SU-DHL-6 (cell line): ENCODE measurements around the gene UGT1A10.

Experiments
- H2AFZ ChIP-seq: fragments of 200-600 bp; sonication (generic); 2 replicates; pipeline ENCODE4 v1.6.1; 2014; ENCODE audit warnings: low read depth, mild to moderate bottlenecking, moderate library complexity, mixed read lengths, antibody characterized with exemption, low read length; ENCODE audit not compliant: severe bottlenecking
- H3F3A ChIP-seq: fragments of 200-600 bp; shearing (Covaris generic); 2 replicates; pipeline ENCODE4 v1.6.0; 2016; ENCODE audit warnings: antibody characterized with exemption, mild to moderate bottlenecking; ENCODE audit not compliant: insufficient read depth
- H3K27ac ChIP-seq: fragments of 200-600 bp; sonication (generic); 2 replicates; pipeline ENCODE4 v1.5.1; 2016; ENCODE audit warnings: low read depth, mild to moderate bottlenecking, low read length, moderate library complexity, mixed read lengths
- H3K27me3 ChIP-seq: fragments of 200-600 bp; sonication (generic), shearing (Covaris generic); 2 replicates; pipeline ENCODE4 v1.6.0; 2014; ENCODE audit warnings: mild to moderate bottlenecking, low read length
- H3K36me3 ChIP-seq: fragments of 200-600 bp; sonication (generic); 2 replicates; pipeline ENCODE4 v1.6.1; 2014; ENCODE audit warnings: mild to moderate bottlenecking, low read length, mixed read lengths
- H3K4me2 ChIP-seq: fragments of 300-600, 200-600 bp; shearing (Covaris generic), sonication (generic); 2 replicates; pipeline ENCODE4 v1.6.0; 2014; ENCODE audit warnings: low read length, low read depth, mild to moderate bottlenecking; ENCODE audit not compliant: poor library complexity, severe bottlenecking
- H3K4me3 ChIP-seq: fragments of 200-600 bp; sonication (generic); 2 replicates; pipeline ENCODE4 v1.5.1; 2014; ENCODE audit warnings: antibody characterized with exemption, low read length, mild to moderate bottlenecking, mixed read lengths; ENCODE audit not compliant: insufficient read depth, poor library complexity, severe bottlenecking
- H3K79me2 ChIP-seq: fragments of 200-600 bp; sonication (generic); 2 replicates; pipeline ENCODE4 v1.6.1; 2014; ENCODE audit warnings: mild to moderate bottlenecking, low read length, moderate library complexity; ENCODE audit not compliant: insufficient read depth
- H3K9ac ChIP-seq: fragments of 200-600 bp; sonication (generic); 2 replicates; pipeline ENCODE4 v1.7.0; 2014; ENCODE audit warnings: mild to moderate bottlenecking, low read length
- H3K9me2 ChIP-seq: fragments of 200-600 bp; sonication (generic); replicated peaks from 2 replicates; pipeline ENCODE4 v1.6.1; 2014; ENCODE audit warnings: low read length; ENCODE audit not compliant: insufficient read depth
- H3K9me3 ChIP-seq: fragments of 200-600 bp; sonication (generic); 2 replicates; pipeline ENCODE4 v1.6.1; 2014; ENCODE audit warnings: low read length, mixed read lengths; ENCODE audit not compliant: insufficient read depth
- H4K20me1 ChIP-seq: fragments of 200-600 bp; sonication (generic); 2 replicates; pipeline ENCODE4 v1.6.1; 2014; ENCODE audit warnings: low read depth, mild to moderate bottlenecking, antibody characterized with exemption, low read length, moderate library complexity, mixed read lengths
- EZH2phosphoT487 ChIP-seq: fragments of 200-600 bp; sonication (generic), shearing (Covaris generic); conservative IDR thresholded peaks from 2 replicates; pipeline ENCODE4 v1.6.1; 2018; ENCODE audit warnings: mild to moderate bottlenecking, antibody characterized with exemption, low read length, moderate library complexity, mixed read lengths
- TF ChIP-seq, protein P1 (sequence below): fragments of 200-600 bp; sonication (generic); IDR thresholded peaks from one replicate; pipeline ENCODE4 v1.5.1; 2017; ENCODE audit warnings: antibody characterized with exemption, mild to moderate bottlenecking, low read length, moderate library complexity; ENCODE audit not compliant: insufficient read depth, poor library complexity, severe bottlenecking

Gene UGT1A10

DNA sequence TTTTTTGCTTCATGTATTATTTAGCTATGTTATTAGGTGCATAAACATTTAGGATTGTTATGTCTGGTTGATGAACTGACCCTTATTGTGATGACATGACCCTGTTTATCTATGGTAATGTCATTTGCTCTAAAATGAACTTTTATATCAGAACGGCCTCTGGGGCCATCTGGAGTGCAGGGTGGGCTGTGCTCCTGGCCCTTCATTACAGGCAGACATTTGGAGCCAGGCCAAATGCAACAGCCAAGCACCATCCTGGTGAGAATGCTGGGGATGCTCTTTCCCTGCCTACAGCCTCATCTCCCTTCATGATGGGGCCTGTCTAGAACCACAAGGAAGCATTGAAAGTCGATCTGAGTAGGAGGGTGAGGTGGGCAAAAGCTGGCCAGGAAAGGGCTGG lies 180.1 kb downstream of the UGT1A10 start:
- H3K4me3 ChIP-seq = no peak overlapping the region
- no peaks in the 10 kb centered on the region for H3K9me2 ChIP-seq
- H3K27me3 ChIP-seq = no peaks in the 10 kb centered on the region
- no peaks in the 10 kb centered on the region for H3F3A ChIP-seq
- no peak overlapping the region for H3K27ac ChIP-seq
- H4K20me1 ChIP-seq = no peaks in the 10 kb centered on the region
- TF ChIP-seq, protein P1, sequence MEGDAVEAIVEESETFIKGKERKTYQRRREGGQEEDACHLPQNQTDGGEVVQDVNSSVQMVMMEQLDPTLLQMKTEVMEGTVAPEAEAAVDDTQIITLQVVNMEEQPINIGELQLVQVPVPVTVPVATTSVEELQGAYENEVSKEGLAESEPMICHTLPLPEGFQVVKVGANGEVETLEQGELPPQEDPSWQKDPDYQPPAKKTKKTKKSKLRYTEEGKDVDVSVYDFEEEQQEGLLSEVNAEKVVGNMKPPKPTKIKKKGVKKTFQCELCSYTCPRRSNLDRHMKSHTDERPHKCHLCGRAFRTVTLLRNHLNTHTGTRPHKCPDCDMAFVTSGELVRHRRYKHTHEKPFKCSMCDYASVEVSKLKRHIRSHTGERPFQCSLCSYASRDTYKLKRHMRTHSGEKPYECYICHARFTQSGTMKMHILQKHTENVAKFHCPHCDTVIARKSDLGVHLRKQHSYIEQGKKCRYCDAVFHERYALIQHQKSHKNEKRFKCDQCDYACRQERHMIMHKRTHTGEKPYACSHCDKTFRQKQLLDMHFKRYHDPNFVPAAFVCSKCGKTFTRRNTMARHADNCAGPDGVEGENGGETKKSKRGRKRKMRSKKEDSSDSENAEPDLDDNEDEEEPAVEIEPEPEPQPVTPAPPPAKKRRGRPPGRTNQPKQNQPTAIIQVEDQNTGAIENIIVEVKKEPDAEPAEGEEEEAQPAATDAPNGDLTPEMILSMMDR = no peak
- no peak for TF ChIP-seq EZH2phosphoT487
- no peak overlapping the region for H3K4me2 ChIP-seq
- H3K9me3 ChIP-seq = no peaks in the 10 kb centered on the region
- no peak overlapping the region for H2AFZ ChIP-seq
- no peaks in the 10 kb centered on the region for H3K36me3 ChIP-seq
- H3K79me2 ChIP-seq = no peaks in the 10 kb centered on the region
- no peak overlapping the region for H3K9ac ChIP-seq

GRCh38 chr2:233816771-233817170 lies 180.5 kb downstream of the UGT1A10 start:
- H3K27ac ChIP-seq = no peak overlapping the region
- H3K79me2 ChIP-seq = no peaks in the 10 kb centered on the region
- H4K20me1 ChIP-seq = no peaks in the 10 kb centered on the region
- H2AFZ ChIP-seq = no peak overlapping the region
- no peaks in the 10 kb centered on the region for H3F3A ChIP-seq
- TF ChIP-seq, protein P1 = no peak
- TF ChIP-seq EZH2phosphoT487 = no peak
- H3K4me2 ChIP-seq = no peak overlapping the region
- H3K27me3 ChIP-seq = no peaks in the 10 kb centered on the region
- H3K36me3 ChIP-seq = no peaks in the 10 kb centered on the region
- no peaks in the 10 kb centered on the region for H3K9me2 ChIP-seq
- H3K9me3 ChIP-seq = no peaks in the 10 kb centered on the region
- no peak overlapping the region for H3K4me3 ChIP-seq
- no peak overlapping the region for H3K9ac ChIP-seq

DNA sequence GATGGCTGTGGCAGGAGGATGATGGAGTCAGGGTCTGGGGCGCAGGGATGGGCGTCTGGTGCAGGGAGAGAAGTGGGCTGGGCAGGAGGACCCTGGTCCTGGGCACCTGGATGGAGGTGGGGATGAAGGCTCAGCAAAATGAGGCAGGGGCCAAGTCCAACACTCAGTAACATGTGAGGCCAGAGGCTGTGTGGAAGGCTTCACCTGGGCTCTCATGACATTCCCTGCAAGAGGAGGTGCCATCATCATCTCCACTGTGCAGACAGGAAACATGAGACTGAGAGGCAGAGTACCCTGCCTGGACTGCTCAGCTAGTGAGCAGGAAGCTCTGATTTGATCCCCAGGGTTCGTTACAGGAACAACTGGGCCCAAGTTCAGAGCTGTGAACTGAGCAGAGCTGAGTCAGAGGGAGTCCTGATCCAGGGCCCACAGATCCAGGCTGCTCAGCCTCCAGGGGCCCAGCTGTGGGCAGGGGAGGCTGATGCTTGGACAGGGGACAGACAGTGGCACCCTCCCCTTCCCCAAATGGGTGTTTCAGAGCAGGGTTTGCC lies 181.2 kb downstream of the UGT1A10 start:
- Histone ChIP-seq H3K4me3 (no peak overlapping the region), H3K27ac (no peak overlapping the region), H3K9me3 (no peaks in the 10 kb centered on the region), H3K4me2 (no peak overlapping the region), H3K9me2 (no peaks in the 10 kb centered on the region), H3K36me3 (no peaks in the 10 kb centered on the region), H3K27me3 (no peaks in the 10 kb centered on the region), H3K9ac (no peak overlapping the region), H3K79me2 (no peaks in the 10 kb centered on the region), H2AFZ (no peak overlapping the region), H4K20me1 (no peaks in the 10 kb centered on the region), H3F3A (no peaks in the 10 kb centered on the region)
- TF ChIP-seq, protein P1 = no peak
- no peak for TF ChIP-seq EZH2phosphoT487
